Measurements from ENCODE around the gene AFG1L.

GRCh38 chr6:108492131-108492766 is 197.4 kb downstream of the AFG1L start:
- TF ChIP-seq CTCF (conservative IDR thresholded peaks at IDR 0.05 in 1 of 2, IDR thresholded peaks at IDR 0.05 in 1 of 2; ENCODE audit: low read depth in 1 of 2, low read length in 2 of 2) (peak; percentile 70 to 76), EZH2 (IDR thresholded peaks at IDR 0.05; ENCODE audit: low read length, missing control alignments) (no peak)
